ENCODE results near the gene RNF141.

GRCh38 chr11:10543782-10544181 is 2.8 kb upstream of the RNF141 start:
- TF ChIP-seq CTCF (IDR thresholded peaks at IDR 0.05; ENCODE audit: low read length), result no peak
- TF ChIP-seq EZH2 (optimal IDR thresholded peaks at IDR 0.05; ENCODE audit: low read depth, low read length), result no peak
- TF ChIP-seq EZH2phosphoT487 (IDR thresholded peaks at IDR 0.05; ENCODE audit: low read length), result no peak

Data from MM.1S (cell line).